GDM1 (cell line): ENCODE measurements around the gene GPATCH8.
A peak's percentile ranks its signal among the peaks of the same experiment; 100 is the strongest.
"Not testable (repeated sequence)": the region's sequence is repeated elsewhere in the genome, so short reads cannot be mapped to it uniquely, and the experiment has no call there.

Experiments used
- DNase-seq: peaks from one replicate; lab custom pipeline; 2025; lab: John Stamatoyannopoulos, UW

The GPATCH8 gene

GRCh38 chr17:44527102-44527501 is 23.9 kb upstream of the GPATCH8 start:
- no peak for DNase-seq

GRCh38 chr17:44523672-44523972 is 20.4 kb upstream of the GPATCH8 start:
- no peak for DNase-seq

- peak; percentile 78 for DNase-seq
These were observed 19.9 kb upstream of the GPATCH8 start for GRCh38 chr17:44522883-44523671.

GRCh38 chr17:44518032-44518431 is 14.8 kb upstream of the GPATCH8 start:
- no peak for DNase-seq

- not testable (repeated sequence) for DNase-seq
These were observed 8.3 kb upstream of the GPATCH8 start for GRCh38 chr17:44511241-44512134.

- not testable (repeated sequence) for DNase-seq
These were observed 3.9 kb upstream of the GPATCH8 start for GRCh38 chr17:44506939-44507604.

GRCh38 chr17:44502598-44503146 is 534 bp downstream of the GPATCH8 start:
- no peak for DNase-seq

- no peak for DNase-seq
These were observed 1.3 kb downstream of the GPATCH8 start for GRCh38 chr17:44501866-44502375.

- no peak for DNase-seq
These were observed 3.5 kb downstream of the GPATCH8 start for GRCh38 chr17:44499722-44500121.

GRCh38 chr17:44496815-44497214 is 6.4 kb downstream of the GPATCH8 start:
- no peak for DNase-seq

GRCh38 chr17:44493339-44493738 is 9.9 kb downstream of the GPATCH8 start:
- DNase-seq = no peak

GRCh38 chr17:44492706-44493272 is 10.4 kb downstream of the GPATCH8 start:
- DNase-seq = no peak

GRCh38 chr17:44489581-44489980 is 13.6 kb downstream of the GPATCH8 start:
- DNase-seq = no peak

GRCh38 chr17:44487170-44487569 is 16.0 kb downstream of the GPATCH8 start:
- no peak for DNase-seq

- DNase-seq = no peak
These were observed 29.8 kb downstream of the GPATCH8 start for GRCh38 chr17:44473367-44473766.

- DNase-seq = no peak
These were observed 33.5 kb downstream of the GPATCH8 start for GRCh38 chr17:44469676-44470075.

GRCh38 chr17:44467108-44467507 is 36.1 kb downstream of the GPATCH8 start:
- DNase-seq = no peak

GRCh38 chr17:44466339-44466738 is 36.9 kb downstream of the GPATCH8 start:
- no peak for DNase-seq

- DNase-seq = no peak
These were observed 37.3 kb downstream of the GPATCH8 start for GRCh38 chr17:44465897-44466296.

- DNase-seq = no peak
These were observed 37.9 kb downstream of the GPATCH8 start for GRCh38 chr17:44465276-44465675.

GRCh38 chr17:44464037-44464436 is 39.2 kb downstream of the GPATCH8 start:
- no peak for DNase-seq

- DNase-seq = no peak
These were observed 51.4 kb downstream of the GPATCH8 start for GRCh38 chr17:44451832-44452231.
